Stimulated activated CD4-positive, alpha-beta T cell treated with anti-CD3 and anti-CD28 coated beads, Interleukin-2, amount 100 ng/mL, for 4 hours (primary cell): Measurements from ENCODE around the gene USP40.
"Not testable (repeated sequence)": the region's sequence is repeated elsewhere in the genome, so short reads cannot be mapped to it uniquely, and the experiment has no call there.

Experiments used
- DNase-seq: peaks from one replicate; pipeline ENCODE4 v3.0.0-alpha.2; 2020; ENCODE audit warnings: low read depth

The USP40 gene, protein sequence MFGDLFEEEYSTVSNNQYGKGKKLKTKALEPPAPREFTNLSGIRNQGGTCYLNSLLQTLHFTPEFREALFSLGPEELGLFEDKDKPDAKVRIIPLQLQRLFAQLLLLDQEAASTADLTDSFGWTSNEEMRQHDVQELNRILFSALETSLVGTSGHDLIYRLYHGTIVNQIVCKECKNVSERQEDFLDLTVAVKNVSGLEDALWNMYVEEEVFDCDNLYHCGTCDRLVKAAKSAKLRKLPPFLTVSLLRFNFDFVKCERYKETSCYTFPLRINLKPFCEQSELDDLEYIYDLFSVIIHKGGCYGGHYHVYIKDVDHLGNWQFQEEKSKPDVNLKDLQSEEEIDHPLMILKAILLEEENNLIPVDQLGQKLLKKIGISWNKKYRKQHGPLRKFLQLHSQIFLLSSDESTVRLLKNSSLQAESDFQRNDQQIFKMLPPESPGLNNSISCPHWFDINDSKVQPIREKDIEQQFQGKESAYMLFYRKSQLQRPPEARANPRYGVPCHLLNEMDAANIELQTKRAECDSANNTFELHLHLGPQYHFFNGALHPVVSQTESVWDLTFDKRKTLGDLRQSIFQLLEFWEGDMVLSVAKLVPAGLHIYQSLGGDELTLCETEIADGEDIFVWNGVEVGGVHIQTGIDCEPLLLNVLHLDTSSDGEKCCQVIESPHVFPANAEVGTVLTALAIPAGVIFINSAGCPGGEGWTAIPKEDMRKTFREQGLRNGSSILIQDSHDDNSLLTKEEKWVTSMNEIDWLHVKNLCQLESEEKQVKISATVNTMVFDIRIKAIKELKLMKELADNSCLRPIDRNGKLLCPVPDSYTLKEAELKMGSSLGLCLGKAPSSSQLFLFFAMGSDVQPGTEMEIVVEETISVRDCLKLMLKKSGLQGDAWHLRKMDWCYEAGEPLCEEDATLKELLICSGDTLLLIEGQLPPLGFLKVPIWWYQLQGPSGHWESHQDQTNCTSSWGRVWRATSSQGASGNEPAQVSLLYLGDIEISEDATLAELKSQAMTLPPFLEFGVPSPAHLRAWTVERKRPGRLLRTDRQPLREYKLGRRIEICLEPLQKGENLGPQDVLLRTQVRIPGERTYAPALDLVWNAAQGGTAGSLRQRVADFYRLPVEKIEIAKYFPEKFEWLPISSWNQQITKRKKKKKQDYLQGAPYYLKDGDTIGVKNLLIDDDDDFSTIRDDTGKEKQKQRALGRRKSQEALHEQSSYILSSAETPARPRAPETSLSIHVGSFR

DNA sequence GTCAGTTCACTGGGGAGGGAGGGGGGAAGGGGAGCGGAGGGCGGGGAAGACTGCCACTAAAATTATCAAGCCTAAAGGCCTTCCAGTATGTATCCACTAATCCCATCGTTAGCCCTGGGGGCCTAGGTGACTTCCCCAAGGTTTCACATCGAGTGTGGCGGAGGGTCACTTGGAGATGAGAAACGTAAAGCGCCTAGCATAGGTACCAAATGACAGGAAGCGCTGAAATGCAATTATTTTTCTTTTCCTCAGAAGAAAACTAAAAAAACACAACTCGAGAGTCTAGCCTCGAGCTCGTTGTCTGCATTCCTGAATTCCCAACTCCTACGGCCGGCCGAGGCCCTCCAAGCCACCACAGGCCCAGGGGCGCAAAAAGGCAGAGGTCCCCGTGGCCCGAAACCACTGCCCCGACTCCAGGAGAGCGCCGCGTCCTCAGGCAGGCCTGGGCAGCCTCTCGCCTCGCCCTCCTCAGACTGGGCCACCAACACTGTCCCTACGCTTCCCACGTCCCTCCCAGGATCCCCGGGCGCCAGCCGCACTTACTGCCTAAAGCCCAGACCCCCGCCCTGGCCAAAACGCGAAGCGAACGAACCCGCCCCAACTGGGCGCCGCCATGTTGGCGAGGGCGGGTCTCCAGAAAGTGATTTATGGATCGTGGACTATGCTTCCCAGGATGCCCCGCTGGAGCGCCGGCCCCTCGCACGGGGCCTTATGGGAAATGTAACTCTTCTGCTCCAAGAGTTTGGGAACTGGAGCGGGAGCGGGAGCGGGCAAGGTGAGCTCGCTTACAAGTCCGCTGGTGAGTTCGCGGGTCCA lies at the start of gene USP40:
TSS of gene USP40 (minus strand) at position 642 of the 816 bp plus-strand sequence. CDS start 1,228 bp downstream, outside the sequence.
- peak; percentile 24 for DNase-seq

- DNase-seq, result no peak
Observed at GRCh38 chr2:233611284-233611683, 44.7 kb upstream of the USP40 start.

DNA sequence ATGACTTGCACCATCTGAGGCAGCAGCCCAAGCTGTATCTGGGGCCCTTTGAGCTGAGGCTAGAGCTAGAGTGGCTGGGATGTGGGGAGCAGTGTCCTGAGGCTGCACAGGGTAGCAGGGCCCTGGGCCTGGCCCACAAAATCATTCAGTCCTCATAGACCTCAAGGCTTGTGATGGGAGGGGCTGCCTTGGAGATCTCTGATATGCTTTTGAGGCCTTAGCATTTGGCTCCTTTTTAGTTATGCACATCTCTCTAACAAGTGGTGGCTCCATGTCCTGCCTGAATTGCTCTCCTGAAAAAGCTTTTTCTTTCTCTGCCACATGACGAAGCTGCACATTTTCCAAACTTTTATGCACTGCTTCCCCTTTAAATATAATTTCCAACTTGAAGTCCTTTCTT lies 39.1 kb upstream of the USP40 start:
- DNase-seq, result no peak

DNA sequence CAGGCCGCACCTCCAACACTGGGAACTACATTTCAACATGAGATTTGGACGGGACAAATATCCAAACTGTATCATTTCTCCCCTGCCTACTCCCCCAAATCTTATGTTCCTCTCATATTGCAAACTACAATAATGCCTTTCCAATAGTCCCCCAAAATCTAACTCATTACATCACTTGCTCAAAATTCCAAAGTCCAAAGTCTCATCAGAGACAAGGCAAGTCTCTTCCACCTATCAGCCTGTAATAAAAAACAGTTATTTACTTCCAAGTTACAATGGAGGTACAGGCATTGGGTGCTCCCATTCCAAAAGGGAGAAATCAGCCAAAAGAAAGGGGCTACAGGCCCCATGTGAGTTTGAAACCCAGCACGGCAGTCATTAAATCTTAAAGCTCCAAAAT lies 38.2 kb upstream of the USP40 start:
- DNase-seq, result no peak

GRCh38 chr2:233603520-233603919 lies 36.9 kb upstream of the USP40 start:
- DNase-seq, result no peak

DNA sequence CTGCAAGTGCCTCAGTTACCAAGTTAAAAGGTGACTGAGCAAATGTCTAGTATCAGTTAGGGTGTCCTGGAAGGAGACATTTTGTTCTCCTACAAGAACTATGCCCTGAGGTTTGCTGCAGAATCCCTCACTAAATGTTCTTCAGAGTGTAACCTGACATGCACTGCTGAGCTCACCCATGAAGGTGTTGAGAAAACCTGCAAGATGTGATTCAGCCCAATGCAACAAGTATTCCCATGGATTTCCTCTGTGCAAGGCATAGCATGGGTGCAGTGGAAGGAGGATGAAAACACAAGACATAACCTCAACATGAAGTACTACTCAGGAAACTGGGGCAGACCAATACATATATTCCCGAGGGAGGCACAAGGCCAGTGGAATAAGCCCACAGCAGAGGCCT lies 35.5 kb upstream of the USP40 start:
- no peak for DNase-seq

- DNase-seq, result no peak
Observed at GRCh38 chr2:233600386-233600785, 33.8 kb upstream of the USP40 start.

- DNase-seq, result no peak
Observed at GRCh38 chr2:233598952-233599351, 32.4 kb upstream of the USP40 start.

- DNase-seq, result no peak
Observed at GRCh38 chr2:233597522-233597921, 30.9 kb upstream of the USP40 start.

DNA sequence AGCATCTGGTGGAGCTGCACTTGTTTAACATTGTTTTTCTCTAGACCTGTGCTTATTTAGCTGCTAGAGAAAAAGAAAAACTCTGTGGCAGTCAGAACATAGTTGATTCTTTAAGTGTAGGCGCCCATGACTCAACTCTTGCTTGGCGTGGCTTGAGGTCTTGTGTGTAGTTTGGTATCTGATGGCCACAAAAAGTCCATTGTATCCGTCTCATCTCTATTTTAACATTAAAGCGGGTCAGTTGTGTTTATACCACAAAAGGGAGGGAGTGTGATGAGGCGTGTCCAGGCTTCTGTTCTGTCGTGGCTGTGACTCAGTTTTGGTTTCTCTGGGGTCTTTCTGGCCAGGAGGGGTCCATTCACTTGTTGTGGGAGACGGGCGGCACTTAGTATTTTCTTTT lies 26.6 kb upstream of the USP40 start:
- DNase-seq, result no peak

- not testable (repeated sequence) for DNase-seq
Observed at GRCh38 chr2:233592706-233593105, 26.1 kb upstream of the USP40 start.

GRCh38 chr2:233588400-233588799 lies 21.8 kb upstream of the USP40 start:
- no peak for DNase-seq

DNA sequence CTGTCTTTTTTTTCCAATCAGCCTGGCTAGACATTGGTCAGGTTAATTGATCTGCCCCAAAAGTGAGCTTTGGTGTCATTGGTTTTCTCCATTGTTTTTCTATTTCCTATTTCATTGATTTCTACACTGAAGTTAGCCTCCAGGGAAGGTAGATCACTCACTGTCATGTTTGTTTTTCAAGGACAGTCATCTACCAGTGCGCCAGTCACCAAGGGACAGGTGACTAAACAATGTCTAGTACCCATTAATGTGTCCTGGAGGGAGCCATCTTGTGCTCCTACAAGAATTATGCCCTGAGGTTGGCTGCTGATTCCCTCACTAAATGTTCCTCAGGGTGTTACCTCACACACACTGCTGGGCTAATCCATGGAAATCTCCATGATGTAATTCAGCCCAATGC lies 17.6 kb upstream of the USP40 start:
- no peak for DNase-seq

DNA sequence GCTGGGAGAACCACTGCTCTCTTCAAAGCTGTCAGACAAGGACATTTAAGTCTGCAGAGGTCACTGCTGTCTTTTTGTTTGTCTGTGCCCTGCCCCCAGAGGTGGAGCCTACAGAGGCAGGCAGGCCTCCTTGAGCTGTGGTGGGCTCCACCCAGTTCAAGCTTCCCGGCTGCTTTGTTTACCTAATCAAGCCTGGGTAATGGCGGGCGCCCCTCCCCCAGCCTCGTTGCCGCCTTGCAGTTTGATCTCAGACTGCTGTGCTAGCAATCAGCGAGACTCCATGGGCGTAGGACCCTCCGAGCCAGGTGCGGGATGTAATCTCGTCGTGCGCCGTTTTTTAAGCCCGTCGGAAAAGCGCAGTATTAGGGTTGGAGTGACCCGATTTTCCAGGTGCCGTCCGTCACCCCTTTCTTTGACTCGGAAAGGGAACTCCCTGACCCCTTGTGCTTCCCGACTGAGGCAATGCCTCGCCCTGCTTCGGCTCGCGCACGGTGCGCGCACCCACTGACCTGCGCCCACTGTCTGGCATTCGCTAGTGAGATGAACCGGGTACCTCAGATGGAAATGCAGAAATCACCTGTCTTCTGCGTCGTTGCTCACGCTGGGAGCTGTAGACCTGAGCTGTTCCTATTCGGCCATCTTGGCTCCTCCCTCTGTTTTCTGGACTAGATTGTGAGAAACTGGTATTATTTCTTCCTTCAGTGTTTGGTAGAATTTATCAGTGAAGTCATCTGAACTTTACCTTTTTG lies 16.8 kb upstream of the USP40 start:
- not testable (repeated sequence) for DNase-seq

DNA sequence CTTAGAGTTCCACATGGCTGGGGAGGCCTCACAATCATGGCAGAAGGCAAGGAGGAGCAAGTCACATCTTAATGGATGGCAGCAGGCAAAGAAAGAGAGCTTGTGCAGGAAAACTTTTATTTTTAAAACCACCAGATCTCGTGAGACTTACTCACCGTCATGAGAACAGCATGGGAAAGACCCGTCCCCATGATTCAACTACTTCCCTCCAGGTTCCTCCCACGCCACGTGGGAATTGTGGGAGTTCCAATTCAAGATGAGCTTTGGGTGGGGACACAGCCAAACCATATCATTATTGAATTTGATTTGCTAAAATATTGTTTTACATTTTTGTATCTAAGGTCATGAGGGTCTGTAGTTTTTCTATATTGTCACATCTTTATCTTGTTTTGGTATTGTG lies 10.8 kb upstream of the USP40 start:
- DNase-seq, result not testable (repeated sequence)

DNA sequence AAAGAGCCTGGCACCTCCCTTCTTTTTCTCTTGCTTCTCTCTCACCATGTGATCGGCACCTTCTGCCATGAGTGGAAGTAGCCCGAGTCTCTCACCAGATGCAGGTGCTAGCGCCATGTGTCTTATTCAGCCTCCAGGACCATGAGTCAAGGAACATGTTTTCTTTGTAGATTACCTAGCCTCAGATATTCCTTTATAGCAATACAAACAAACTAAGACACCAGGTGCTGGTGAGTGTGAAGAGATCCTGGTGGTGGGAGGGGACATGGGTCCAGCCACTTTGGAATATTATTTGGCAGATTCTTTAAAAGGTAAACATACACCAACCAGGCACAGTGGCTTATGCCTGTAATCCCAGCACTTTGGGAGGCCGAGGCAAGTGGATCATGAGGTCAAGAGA lies 5.9 kb upstream of the USP40 start:
- no peak for DNase-seq

GRCh38 chr2:233571462-233571861 lies 4.9 kb upstream of the USP40 start:
- no peak for DNase-seq

DNA sequence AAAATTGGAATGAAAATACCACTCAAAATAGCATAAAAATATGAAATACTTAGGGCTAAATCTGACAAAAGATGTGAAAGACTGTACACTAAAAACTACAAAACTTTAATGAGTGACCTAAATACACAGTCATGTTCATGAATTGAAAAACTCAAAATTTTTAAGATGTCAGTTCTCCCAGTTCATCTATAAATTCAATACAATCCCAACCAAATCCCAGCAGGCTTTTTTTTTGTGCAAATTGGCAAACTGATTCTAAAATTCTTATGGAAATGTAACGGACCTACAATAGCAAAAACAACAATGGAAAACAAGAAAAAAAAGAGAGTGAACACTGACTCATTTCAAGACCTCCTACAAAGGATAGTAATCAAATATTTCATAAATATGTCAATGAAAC lies 4.4 kb upstream of the USP40 start:
- no peak for DNase-seq

DNA sequence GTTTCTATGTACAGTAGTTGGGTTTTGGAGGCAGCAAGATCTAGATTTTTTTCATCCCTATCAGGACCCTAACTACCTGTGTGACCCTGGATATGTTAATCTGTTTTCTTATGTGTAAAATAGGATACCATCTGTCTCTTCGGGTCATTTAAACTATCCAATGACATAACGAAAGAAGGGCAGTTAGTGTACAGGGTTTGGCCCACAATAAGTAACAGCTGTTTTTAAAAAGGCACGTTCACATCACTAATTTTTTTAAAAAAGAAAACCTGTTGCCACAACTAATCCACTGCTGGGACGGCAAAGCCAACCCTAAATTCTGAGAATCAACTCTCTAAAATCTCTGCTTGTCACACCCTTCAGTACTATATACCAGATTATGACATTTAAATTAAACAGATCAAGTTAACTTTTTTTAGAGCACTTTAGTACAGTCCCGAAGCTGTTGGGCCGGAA lies 869 bp downstream of the USP40 start:
- DNase-seq, result no peak

DNA sequence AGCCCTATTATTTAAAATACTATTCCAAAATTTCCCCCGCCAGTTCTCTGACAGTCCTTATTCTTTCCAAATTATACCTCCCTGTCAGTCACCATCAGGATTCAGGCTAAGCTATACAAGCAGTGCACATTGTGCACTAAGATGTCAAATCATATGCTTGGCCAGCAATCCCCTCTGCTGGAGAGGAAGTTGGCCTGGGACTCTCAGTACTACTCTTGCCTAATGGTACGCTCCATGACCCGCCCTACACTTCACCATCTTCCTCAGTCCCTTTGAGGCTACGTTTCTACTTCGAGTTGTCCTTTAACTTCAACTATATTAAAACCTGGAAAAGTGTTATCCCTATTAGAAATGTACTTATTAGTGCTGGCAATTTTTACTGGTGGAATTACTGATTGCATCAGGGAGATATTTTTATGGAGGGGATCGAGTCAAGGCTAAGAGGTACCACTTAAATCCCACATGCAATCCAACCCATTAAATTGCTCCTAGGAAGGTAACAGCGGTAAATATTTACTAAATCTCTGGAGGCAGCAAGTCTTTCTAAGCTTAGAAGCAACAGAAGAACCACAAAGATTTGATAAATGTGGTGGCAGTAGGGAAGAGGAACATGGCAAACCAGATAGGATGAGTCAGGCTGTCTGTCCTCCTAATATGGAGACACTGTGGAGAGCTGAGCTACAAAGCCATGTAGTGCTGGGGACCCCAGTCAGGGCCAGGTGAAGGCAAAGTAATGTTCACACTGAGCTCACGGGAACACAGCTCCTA lies 2.7 kb downstream of the USP40 start:
- no peak for DNase-seq
